Tibial artery (tissue), 4 donors: ENCODE results near the gene FOXK1.

Source experiments
- DNase-seq, 2 donors: peaks; one replicate each; pipeline ENCODE4 v3.0.0-alpha.2; 2019
- H3K27ac ChIP-seq, 2 donors: fragments of 200-600 bp; sonication (generic) in 1 of 2; 1 replicate in 1 of 2; 2 replicates in 1 of 2; pipeline ENCODE4 v1.5.1; 2018 to 2019; ENCODE audit warnings: mild to moderate bottlenecking in 1 of 2
- H3K27me3 ChIP-seq, 2 donors: fragments of 200-600 bp; sonication (generic) in 1 of 2; one replicate each; pipeline versions ENCODE4 v1.5.1 to v1.6.0; 2016 to 2019
- H3K36me3 ChIP-seq, 3 donors: fragments of 200-600 bp; sonication (generic) in 2 of 3; one replicate each; pipeline ENCODE4 v1.5.1; 2016 to 2019; ENCODE audit warnings: mild to moderate bottlenecking in 2 of 3
- H3K4me1 ChIP-seq, 4 donors: fragments of 200-600 bp; sonication (generic) in 2 of 4; 1 replicate in 3 of 4; 2 replicates in 1 of 4; pipeline ENCODE4 v1.5.1; 2016 to 2019
- H3K4me3 ChIP-seq, 2 donors: fragments of 200-600 bp; sonication (generic) in 1 of 2; 1 replicate in 1 of 2; 2 replicates in 1 of 2; pipeline ENCODE4 v1.5.1; 2018 to 2019; ENCODE audit warnings: mild to moderate bottlenecking in 2 of 2
- H3K9me3 ChIP-seq, 3 donors: fragments of 200-600 bp; sonication (generic) in 1 of 3; one replicate each; pipeline ENCODE4 v1.5.1; 2016 to 2019
- intact Hi-C: fragments of 100-400 bp; cut with DNase I; formaldehyde crosslinking; loops from one replicate; pipeline ENCODE4 v1.15.0; 2023; ENCODE audit warnings: low total_unique reads
- TF ChIP-seq, protein P1 (sequence below), 2 experiments: fragments of 200-600 bp in 1 of 2; fragments of 450-650 bp in 1 of 2; IDR thresholded peaks; one replicate each; pipeline ENCODE4 v1.5.1; 2017 to 2019; ENCODE audit warnings: antibody characterized with exemption in 2 of 2, mild to moderate bottlenecking in 1 of 2, moderate library complexity in 1 of 2

FOXK1 gene

DNA sequence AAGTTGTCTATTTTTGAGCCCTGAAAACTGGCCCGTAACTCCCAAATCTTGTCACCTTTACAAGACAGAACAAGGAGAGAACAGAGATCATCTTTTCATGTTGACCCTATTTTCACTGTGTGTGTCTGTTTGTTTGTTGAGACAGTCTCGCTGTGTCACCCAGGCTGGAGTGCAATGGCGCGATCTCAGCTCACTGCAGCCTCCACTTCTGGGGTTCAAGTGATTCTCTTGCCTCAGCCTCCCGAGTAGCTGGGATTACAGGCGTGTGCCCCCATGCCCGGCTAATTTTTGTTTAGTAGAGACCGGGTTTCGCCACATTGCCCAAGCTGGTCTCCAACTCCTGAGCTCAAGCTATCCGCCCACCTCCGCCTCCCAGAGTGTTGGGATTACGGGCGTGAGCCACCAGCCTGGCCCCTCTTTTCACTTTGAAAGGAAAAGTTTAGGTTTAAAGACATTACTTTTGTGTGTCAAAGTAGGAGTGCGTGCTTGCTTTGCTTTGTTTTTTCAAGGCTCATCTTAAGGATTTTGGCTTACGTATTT is 32.1 kb downstream of the FOXK1 start:
- H3K4me3 ChIP-seq = no peak overlapping the region
- peaks cover 0 to 55% (median 35%) of the 10 kb centered on the region in 4 donors for H3K4me1 ChIP-seq
- peaks cover 0 to 22% (median 8%) of the 10 kb centered on the region in 3 donors for H3K36me3 ChIP-seq
- no peaks in the 10 kb centered on the region for H3K9me3 ChIP-seq
- TF ChIP-seq, protein P1, sequence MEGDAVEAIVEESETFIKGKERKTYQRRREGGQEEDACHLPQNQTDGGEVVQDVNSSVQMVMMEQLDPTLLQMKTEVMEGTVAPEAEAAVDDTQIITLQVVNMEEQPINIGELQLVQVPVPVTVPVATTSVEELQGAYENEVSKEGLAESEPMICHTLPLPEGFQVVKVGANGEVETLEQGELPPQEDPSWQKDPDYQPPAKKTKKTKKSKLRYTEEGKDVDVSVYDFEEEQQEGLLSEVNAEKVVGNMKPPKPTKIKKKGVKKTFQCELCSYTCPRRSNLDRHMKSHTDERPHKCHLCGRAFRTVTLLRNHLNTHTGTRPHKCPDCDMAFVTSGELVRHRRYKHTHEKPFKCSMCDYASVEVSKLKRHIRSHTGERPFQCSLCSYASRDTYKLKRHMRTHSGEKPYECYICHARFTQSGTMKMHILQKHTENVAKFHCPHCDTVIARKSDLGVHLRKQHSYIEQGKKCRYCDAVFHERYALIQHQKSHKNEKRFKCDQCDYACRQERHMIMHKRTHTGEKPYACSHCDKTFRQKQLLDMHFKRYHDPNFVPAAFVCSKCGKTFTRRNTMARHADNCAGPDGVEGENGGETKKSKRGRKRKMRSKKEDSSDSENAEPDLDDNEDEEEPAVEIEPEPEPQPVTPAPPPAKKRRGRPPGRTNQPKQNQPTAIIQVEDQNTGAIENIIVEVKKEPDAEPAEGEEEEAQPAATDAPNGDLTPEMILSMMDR (IDR thresholded peaks at IDR 0.05) = no peak
- intact Hi-C loops = no loop called here
- H3K27ac ChIP-seq = no peak overlapping the region
- H3K27me3 ChIP-seq = no peaks in the 10 kb centered on the region
- DNase-seq = no peak

DNA sequence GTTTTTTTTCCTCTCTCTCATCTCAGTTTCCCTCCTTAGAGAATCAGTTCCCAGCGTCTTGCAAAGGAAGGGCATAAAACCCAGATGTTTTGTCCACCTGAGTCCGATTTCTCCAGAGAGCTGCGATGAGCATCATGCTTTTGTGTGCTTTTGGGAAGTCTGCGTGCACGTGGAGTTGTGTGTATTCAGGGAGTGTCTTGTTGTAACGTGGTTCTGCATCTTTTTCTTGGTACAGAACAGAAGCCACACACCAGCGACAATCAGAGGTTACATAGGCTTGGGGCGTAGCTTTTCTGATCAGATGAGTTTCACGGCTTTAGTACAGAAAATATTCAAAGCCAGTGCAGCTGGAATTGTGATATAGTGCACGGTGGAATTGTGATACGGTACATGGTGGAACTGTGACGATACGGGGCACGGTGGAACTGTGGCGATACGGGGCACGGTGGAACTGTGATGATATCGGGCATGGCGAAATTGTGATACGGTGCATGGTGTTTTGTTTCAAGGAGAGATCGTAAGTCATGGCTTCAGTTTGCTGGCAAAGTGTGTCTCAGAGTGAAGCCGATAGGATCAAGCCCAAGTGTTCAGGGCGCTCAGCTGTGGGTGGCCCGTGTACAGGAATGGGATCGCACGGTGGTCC is 32.8 kb downstream of the FOXK1 start:
- Histone ChIP-seq H3K36me3 (peaks cover 0 to 22% (median 8%) of the 10 kb centered on the region in 3 donors), H3K4me1 (peaks cover 0 to 53% (median 35%) of the 10 kb centered on the region in 4 donors), H3K27ac (no peak overlapping the region), H3K4me3 (no peak overlapping the region), H3K9me3 (no peaks in the 10 kb centered on the region), H3K27me3 (no peaks in the 10 kb centered on the region)
- TF ChIP-seq, protein P1 (IDR thresholded peaks at IDR 0.05) = no peak
- intact Hi-C loops = no loop called here
- no peak for DNase-seq

DNA sequence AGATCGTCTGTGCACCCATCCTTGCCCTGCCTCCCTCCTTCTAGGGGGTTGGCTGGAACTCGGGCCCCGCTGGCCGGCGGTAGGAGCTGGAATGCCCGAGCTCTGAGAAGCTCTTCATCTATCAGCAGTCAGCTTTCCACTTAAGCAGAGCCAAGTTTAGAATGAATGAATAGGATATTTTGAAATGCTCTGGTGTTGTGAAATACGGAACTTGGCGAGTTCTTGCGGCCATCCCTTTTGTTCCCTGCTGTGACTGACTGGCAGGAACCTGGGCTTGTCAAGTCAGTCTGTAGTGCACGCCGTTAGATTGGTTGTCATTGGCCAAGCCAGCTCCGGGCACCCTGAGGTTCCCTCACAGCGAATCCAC is 33.3 kb downstream of the FOXK1 start:
- Histone ChIP-seq H3K27ac (no peak overlapping the region), H3K9me3 (no peaks in the 10 kb centered on the region), H3K27me3 (no peaks in the 10 kb centered on the region), H3K4me3 (no peak overlapping the region), H3K4me1 (peaks cover 0 to 58% (median 35%) of the 10 kb centered on the region in 4 donors), H3K36me3 (peaks cover 0 to 22% (median 8%) of the 10 kb centered on the region in 3 donors)
- TF ChIP-seq, protein P1 (IDR thresholded peaks at IDR 0.05) = no peak
- intact Hi-C loops = no loop called here
- peak; percentile 70 to 80 for DNase-seq

DNA sequence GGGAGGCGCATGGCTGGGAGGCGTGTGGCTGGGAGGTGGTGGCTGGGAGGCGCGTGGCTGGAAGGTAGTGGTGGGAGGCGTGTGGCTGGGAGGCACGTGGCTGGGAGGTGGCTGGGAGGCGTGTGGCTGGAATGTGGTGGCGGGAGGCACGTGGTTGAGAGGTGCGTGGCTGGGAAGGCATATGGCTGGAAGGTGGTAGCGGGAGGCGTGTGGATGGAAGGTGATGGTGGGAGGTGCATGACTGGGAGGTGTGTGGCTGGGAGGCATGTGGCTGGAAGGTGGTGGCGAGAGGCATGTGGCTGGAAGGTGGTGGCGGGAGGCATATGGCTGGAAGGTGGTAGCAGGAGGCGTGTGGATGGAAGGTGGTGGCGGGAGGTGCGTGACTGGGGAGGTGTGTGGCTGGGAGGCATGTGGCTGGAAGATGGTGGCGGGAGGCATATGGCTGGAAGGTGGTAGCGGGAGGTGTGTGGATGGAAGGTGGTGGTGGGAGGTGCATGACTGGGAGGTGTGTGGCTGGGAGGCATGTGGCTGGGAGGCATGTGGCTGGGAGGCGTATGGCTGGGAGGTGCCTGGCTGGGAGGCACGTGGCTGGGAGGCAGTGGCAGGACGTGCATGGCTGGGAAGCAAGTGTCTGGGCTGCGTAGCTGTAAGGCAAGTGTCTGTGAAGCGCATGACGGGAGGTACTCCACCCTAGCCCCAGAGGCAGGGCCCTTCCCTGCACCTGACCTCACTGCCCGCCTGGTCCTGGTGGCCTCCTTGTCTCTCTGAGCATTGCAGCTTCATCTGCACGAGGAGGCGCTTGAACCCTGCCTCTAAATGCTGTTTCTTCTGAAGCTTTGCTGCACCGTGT is 35.1 kb downstream of the FOXK1 start:
- H3K4me3 ChIP-seq = no peak overlapping the region
- no peak for DNase-seq
- TF ChIP-seq, protein P1 (IDR thresholded peaks at IDR 0.05) = no peak
- H3K27ac ChIP-seq = no peak overlapping the region
- no peaks in the 10 kb centered on the region for H3K27me3 ChIP-seq
- peaks cover 0 to 74% (median 34%) of the 10 kb centered on the region in 4 donors for H3K4me1 ChIP-seq
- H3K36me3 ChIP-seq = peaks cover 0 to 16% (median 8%) of the 10 kb centered on the region in 3 donors
- no peaks in the 10 kb centered on the region for H3K9me3 ChIP-seq
- intact Hi-C loops = no loop called here

DNA sequence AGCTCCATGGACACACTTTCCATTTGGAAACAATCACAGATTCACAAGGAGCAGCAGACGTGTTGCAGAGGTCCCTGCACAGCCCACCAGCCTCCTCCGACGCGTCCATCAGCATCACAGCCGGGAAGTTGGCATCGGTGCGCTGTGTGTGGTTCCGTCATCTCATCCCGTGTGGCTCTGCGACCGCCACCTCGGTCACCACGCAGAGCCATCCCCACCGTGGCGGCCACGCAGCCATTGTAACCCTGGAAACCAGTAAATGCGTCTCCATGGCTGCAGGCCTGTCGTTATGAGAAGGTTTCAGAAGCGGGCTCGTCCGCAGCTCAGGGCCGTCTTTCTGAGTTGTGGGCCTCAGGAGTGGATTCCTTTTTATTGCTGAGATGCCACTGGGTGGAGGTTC is 36.0 kb downstream of the FOXK1 start:
- Histone ChIP-seq H3K27me3 (no peaks in the 10 kb centered on the region), H3K27ac (no peak overlapping the region), H3K36me3 (peaks cover 0 to 25% (median 12%) of the 10 kb centered on the region in 3 donors), H3K4me1 (peaks cover 0 to 74% (median 30%) of the 10 kb centered on the region in 4 donors), H3K4me3 (no peak overlapping the region), H3K9me3 (no peaks in the 10 kb centered on the region)
- TF ChIP-seq, protein P1 (IDR thresholded peaks at IDR 0.05) = no peak
- intact Hi-C loops = no loop called here
- no peak for DNase-seq
